ENCODE measurements around the gene CRMP1.
"Not testable (repeated sequence)": the region's sequence is repeated elsewhere in the genome, so short reads cannot be mapped to it uniquely, and the experiment has no call there.

Gene CRMP1

DNA sequence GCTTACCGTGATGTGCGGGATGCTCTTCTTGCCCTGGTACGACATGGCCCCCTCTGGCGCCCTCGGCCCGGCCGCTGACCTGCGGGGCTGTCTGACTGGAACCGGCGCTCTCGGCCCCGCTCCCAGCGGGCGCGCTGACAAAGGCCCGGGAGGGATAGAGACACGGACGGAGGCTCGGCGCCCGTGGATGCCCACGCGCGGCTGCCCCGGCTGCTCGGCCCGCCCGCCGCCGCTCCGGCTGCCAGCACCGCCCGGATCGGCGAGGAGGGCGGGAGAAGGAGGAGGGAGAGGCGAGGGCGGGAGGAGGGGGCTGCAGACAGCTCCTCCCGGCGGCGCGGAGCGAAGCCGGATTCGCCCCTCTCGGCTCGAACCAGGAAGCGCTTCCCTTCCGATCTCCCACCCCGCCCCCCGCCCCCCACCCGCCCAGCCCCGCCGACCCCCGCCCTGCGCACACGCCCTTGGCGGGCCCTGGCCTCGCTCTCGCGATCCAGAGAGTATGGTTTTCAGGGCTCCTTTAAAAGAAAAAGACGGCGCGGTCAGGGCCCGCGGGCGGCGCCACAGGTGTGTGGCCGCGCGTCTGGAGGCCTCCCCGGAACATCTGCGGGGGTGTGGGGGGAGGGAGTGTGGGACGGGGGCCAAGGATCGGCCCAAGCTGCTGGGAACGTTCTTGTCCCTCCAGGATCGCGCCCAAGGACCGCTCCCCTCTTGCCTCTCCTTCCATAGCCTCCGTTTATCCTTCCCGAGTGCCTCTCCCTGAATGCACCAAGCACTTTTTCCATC, 4.5 kb downstream of the CRMP1 start:
- no peak for DNase-seq (ENCODE audit: low spot score)

DNA sequence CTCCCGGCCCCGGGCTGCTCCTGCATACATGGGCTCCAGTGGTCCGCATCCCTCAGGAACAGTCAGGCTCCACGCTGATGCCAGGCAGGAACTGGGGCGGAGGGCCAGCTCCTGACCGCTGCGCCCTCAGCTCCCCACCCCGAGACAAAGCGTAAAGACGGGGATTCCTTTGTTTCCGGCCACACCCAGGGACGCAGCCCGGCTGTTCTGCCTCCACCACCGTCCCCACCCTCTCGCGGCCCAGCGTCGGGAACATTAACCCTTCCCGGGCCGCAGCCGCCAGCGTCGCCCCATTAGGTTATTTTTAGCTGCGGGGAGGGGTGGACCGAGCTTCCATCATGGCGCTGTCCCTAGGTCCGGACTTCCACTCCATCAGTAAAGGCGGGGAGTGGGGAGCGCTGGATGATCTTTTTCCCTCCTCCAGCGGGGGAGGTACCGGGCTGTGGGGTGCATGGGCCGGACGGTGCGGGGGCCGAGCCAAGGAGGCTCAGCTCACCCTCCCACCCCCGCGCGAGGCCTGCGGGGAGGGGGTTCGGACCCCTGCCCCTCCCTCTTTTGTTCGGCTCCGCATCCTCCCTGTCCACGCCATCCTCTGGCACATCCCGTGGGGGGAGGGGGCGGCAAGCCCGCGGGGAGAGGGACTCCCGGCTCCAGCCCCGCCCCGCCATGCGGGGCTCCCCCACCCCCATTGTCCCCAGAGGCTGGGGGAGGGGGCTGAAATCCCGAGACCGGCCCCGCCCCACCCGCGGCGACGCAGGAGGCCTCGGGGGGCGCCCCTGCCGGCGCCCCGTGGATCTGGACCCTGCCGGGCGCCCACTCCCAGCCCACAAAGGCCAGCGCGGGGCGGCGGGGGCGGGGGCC, 5.3 kb downstream of the CRMP1 start:
- DNase-seq (ENCODE audit: low spot score): no peak

DNA sequence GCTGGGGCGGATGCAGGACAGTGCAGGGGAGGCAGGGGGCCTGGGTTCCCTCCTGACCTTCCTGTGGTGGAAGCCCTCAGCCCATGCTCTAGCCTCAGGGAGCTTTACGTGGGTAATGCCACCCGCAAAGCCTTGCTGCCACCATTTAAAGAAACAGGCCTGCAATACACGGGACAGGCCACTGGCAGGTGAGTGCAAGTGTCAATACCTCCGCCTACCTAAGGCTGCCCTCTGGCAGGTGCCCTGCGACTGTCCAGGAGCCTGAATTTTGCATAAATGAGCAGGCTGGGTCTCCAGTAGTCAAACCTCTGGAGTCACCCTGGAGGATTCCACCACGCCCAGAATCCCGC, 5.9 kb downstream of the CRMP1 start:
- DNase-seq (ENCODE audit: low spot score): no peak

DNA sequence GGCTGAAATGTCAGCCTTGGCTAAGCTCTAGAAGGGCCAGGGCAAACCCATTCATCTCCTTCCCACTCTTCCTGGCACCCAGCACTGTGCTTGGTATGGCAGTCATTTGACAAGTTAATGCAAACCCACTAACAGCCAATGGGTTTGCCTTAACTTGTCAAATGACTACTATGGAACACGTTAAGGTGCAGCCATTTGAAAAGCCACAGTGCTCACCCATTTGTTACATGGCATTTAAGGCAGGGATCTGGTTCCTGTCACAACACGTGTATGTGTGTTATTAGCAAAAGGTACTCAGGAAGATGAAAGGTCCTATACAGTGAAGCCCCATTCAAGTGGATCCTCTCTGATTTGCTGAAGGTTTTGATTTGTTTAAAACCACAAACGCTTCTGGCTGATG, 7.2 kb downstream of the CRMP1 start:
- no peak for DNase-seq (ENCODE audit: low spot score)

DNA sequence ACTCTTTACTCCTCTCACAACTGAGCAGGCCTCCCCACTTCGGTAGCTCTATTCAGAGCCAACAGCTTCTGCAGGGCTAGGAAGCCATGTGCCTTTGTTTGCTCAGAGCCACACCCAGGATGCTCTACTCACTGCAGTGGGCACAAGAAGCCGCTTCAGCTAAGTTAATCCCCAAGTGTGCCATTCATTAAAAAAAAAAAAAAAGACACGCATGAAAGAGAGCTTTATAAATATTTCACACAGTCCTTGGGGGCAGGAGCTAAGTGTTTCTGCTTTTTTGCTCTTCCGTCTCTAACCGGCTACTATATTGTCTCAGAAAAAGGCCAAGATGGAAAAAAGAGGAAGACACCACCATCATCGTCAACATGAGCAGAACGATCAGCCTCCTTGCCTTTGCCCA, 8.1 kb downstream of the CRMP1 start:
- DNase-seq (ENCODE audit: low spot score): no peak

DNA sequence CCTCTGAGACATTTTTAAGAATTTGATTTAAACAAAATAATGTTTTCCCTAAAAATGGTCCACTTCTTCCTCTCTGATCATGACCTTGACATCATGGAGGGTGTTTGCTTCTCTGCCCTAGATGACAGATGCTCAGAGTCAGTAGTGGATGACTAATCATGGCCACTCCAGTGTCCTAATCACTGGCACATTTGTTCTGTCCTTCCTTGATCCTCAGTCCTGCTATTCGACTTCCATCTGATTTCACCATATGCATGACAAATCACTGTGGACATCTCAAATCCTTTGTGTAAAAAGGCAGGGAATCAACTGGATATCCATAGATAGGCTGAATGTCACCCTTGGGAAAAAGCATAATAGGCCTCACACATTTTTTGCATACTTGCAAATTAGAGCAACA, 9.0 kb downstream of the CRMP1 start:
- no peak for DNase-seq (ENCODE audit: low spot score)

DNA sequence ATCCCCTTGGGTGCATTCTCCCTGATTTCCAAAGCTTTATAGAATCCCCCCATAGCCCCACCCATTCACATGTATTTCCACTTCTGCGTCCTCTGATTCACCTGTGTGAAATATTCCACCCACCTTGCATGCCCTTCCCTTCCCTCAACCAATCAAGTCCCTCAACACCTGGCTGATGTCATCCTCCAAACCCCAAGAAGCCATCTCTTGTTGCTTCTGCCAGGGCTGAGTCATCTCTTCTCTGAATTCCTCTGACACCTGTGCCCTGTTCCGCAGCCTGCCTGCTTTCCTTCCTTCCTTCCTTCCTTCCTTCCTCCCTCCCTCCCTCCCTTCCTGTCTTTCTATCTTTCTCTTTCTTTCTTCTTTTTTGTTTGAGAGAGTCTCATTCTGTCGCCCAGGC, 9.9 kb downstream of the CRMP1 start:
- DNase-seq (ENCODE audit: low spot score): no peak

DNA sequence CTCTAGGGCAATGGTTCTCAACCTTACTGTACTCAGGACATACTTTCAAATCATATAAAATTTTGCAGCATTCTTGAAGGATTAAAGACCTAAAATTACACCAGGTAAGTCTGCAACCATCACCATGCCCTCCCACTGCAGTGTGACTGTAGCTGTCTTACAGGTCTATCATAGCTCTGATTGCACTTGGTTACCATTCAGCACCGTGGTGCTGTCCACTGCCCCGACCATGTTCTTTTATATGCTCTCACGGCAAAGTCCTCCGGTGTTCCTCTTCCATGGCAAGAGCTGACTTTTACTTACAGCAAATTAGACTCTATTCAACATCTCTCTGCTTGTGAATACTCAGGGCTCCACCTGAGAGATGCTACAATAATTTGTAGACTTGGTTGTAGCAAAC, 11.5 kb downstream of the CRMP1 start:
- no peak for DNase-seq (ENCODE audit: low spot score)

DNA sequence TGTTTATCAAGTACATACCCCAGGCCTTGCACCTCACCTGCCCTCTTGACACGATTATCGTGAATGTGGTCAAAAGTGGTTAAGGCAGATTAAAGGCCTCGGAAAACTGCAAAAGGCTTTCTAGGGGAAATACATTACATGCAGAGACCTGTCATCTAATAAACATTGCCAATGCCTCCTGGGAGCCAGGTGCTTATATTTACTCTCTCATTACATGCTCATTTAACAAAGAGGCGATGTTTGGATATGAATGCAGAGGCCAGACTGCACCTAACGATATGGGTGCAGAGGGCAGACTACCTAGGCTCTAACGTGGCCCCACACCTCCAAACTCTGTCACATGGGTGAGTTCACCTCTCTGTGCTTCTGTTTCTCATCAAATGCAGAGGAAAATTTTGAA, 14.5 kb downstream of the CRMP1 start:
- no peak for DNase-seq (ENCODE audit: low spot score)

DNA sequence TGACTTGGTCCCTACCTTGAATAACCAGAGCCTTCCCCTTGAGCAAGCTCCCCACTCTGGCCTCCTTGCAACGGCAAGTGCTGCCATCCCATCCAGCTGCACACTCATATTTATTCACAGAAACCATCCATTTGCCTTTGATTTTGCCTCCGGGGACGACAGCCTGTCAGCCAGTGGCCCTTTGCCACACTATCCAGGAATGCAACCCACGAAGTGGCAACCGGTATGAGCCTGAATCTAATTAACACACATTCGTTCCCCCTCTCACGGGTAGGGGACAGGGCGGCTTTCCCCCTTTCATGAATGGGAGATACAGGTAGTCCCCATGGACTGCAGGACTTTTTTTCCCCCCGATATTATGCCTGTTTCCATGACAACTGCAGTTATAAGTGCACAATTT, 15.5 kb downstream of the CRMP1 start:
- no peak for DNase-seq (ENCODE audit: low spot score)

DNA sequence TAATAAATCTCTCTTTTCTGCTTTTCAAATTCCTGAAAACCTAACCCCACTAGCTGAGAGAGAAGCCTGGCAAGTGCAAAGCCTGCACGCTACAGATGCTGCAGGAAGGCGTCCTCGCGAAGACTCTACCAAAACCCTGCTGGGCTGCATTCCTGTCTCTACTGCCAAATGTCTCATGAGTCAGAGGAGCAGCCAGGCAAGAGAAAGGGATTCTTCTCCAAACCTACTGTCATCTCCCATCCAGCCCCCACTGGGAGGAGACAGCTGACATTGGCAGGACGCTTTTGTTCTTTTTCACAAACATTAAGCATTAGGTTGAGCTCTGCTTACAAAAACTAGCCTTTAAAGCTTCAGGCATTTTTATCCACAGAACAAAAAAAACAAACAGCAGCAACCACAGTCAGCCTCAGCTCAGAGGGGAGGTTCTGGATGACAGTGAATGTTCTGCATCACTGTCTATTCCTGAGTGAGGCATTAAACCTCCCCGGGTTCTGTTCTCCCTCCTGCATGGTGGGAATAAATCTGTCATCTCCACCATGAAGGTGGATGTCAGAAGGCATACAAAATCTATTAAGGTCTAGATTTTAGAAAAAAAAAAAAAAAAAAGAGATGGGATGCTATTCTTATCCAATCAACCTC, 18.0 kb downstream of the CRMP1 start:
- no peak for DNase-seq (ENCODE audit: low spot score)

DNA sequence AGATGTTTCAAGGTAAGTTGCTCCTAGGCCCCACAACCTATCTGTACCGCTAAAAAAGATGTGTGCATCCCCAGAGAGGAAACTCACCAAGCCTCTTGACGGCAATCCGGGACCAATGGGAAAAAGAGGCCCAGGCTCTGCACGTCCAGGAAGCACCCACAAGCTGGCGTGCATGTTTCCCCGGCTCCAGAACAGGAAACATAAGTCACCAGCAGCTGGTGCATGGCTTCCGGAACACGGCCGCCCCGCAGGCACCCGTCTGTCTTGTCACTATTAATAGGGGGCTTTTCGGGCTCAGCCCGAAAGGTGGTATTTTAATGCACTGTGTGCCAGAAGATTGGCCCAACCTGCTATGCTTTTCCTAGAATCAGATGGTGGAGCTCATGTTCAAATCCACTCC, 22.2 kb downstream of the CRMP1 start:
- no peak for DNase-seq (ENCODE audit: low spot score)

DNA sequence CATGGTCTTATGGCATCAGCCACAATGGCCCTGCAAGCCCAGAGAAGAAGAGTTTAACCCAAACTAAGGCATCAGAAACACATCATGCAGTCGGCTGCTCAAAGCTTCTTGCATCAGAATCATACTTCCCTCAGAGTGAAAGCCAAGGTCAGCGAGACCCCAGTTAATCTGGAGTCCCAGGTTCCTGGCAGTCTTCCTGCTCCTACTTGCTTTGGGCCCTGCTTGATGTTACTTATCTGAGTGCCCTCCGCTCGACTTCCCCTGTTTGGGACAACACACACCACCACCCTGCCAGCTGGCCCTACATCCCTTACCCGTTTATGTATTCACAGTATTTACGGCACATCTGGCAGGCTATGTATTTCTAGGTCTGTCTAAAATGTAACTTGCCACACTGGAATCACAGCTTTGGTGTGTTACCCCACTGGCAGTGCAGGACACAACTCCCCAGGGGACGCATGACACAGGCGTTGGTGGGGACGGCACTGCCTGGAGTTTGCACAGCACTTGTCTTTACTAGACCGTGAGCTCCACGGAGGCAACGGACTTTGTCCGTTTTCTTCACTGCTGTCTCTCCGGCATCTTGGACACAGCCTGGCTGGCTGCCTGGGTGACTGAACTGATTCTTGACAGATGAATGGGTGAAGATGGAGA, 22.8 kb downstream of the CRMP1 start:
- DNase-seq (ENCODE audit: low spot score): no peak

DNA sequence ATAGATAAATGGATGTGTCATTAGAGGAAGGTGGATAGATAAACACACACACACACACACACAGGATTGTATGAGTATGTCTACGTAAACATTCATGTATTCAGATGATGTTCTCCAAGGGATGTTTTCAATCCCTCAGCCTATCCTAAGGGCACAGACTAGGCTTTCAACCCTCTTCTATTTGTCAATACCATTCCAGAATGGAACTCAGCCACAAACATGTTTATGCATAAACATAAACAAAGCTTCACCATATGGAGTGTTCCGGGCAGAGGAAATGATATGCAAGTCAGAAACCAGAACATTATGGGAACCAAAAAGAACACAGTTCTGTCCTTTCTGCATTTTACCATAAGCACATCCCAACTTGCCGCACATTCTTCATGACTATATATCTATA, 25.0 kb downstream of the CRMP1 start:
- no peak for DNase-seq (ENCODE audit: low spot score)

DNA sequence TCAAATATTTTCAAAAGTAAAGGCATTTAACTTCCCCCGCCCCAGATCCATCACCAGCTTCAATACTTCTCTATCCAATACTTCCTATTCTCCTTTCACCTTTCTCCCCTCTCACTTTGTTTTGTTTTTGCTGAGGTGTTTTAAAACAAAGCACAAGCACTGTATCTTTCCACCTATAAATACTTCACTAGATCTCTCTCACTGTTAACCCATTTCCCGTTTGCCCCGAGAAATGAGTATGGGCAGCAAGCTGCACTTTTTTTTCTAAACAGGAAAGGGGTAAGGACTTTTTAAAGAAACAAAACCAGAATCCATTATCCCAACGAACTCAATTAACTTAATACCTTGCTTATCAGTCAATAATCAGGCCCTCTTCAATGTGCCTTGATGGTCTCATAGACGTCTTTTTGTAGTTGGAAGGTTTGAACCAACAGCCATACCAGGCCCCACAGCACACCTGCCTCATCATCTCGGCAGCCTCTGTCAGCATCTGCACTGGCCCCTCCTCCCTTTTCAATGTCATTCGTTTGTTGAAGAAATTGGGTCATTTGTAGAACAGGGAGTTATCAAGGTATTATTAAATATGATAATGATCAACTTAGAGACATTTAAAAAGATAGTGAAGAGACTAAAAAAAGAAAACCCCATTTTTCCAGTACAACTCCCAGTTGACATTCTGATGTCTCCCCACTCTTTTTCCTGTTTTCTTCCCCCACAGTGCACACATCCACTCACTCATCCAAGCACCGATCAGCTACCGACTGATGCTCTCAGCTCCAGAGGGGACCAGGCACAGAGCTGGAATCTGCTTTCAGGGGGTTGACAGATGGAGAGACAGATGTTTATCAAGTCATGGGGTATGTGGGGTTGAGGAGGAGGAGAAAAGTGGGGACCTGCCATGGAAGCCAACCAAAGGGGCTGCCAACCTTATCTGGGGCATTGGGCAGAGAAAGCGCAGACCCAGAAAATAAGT, 25.8 kb downstream of the CRMP1 start:
- no peak for DNase-seq (ENCODE audit: low spot score)

DNA sequence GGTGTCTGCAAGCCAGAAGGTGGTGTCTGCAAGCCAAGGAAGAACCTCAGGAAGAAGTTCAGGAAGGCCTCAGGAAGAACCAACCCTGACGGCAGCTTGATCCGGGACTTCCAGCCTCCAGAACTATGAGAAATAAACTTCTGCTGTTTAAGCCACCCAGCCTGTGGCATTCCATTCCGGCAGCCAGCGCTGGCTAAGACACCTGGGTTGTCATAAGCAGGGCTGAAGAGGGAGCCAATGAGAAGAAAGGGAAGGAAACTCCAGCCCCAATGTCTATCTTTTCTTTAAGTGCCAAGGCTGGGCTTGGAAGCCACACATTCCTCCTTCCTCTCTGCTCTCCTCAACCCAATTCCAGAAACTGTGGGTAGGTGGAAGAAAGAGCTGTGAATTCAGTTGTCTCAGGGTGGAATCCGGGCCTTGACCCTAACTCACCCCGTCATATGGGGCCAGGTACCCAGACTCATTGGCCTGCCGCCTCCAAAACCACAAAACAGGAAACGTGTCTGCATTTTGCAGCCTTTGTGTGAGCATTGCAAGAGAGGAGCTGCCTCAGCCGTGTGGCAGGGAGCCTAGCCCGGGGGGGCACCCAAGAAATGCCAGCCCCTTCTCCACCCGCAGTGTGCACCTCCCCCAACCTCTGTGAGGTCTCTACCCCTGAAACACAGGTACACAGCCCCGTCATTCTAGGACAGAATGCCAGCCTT, 26.8 kb downstream of the CRMP1 start:
- no peak for DNase-seq (ENCODE audit: low spot score)

DNA sequence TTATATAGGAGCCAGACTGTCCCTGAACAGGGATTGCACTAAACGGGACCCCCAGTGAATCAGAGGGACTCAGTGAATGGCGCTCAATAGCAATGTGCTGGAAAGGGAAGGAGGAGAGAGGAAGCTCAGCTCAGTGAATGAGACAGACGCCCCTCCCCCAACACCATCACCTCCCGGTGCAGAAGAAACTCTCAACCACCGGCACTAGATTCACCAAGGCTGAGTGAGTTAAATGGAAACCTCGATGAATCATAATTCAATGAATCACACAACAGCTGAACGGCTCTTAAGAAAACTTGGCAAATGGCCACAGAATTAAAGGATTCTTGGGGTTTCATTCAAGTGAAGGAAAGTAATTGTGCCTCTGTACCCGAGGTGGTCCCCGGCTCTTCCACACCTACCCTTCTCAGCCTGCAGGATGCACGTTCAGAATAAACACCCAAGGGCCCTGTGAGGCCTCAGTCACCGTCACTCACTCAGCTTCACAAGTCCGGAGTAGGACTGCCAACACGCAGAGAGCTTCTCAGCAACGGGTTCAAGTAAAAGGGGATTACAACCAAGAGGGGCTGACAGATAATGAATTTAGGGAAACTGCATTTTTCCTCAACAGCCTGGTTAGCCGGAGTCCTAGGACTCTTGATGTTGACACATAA, 29.3 kb downstream of the CRMP1 start:
- DNase-seq (ENCODE audit: low spot score): no peak

DNA sequence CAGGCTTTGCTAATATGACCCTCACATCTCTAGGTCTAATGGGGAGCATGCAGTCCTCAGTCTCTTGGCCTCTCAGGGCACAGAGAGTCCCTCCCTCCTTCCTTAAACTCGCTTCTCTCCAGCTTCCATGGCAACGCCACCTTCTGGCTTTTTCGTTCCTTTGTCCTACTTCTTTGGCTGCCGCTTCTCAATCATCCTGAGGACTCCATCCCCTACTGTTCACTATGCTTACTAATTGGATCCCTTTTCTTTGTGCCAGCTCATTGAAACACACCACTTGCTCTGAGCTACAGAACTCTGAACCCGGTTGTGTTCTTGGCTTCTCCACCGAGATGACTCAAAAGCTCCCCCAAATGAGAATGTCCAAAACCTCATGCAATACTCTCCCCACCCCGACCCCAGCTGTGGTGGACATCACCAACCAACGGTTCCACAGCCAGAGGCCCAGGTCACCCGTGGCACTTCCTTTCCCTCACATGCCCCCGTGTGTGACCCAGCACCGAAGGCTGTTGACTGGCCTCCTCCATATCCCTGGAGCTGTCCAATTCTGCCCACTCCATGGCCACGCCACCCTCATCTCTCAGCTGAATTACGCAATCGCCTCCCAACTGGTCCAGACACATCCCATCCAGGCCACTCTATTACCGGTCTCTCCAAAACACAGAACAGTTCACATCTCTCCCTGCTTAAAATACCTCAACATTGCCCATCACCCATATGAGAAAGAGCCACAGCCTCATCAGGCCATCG, 34.7 kb downstream of the CRMP1 start:
- DNase-seq (ENCODE audit: low spot score): no peak

DNA sequence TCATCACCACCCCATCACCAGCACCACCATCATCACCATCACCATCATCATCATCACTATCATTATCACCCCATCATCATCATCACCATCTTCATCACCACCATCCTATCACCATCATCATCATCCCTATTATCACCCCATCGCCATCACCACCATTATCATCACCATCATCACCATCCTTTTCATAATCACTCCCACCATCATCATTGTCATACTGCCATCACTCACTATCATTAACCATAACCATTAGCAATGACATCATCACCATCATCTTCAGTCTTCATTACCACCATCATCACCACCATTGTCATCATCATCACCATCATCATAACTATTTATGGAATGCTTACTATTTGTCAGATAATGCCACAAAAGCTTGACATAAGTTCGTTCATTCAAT, 35.7 kb downstream of the CRMP1 start:
- DNase-seq (ENCODE audit: low spot score): no peak

DNA sequence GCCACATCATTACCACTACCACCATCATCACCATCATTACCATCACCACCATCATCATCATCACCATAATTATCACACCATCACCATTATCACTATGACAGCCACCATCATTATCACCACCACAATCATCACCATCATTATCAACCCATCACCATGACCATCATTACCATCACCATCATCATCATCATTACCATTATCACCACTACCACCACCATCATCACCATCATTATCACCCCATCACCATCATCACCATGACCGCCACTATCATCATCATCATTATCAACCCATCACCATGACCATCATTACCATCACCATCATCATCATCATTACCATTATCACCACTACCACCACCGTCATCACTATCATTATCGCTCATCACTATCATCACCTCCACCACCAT, 36.5 kb downstream of the CRMP1 start:
- DNase-seq (ENCODE audit: low spot score): not testable (repeated sequence)
